Measurements from ENCODE around the gene SLC6A8. TPM values are rescaled to one million over a fixed set of nuclear protein-coding genes. Genes with fewer than 3 reads are reported as not detected.
A peak's percentile ranks its signal among the peaks of the same experiment; 100 is the strongest.

The SLC6A8 gene
- total RNA-seq, 1 experiment from 2014 or later = 49.8 TPM

DNA sequence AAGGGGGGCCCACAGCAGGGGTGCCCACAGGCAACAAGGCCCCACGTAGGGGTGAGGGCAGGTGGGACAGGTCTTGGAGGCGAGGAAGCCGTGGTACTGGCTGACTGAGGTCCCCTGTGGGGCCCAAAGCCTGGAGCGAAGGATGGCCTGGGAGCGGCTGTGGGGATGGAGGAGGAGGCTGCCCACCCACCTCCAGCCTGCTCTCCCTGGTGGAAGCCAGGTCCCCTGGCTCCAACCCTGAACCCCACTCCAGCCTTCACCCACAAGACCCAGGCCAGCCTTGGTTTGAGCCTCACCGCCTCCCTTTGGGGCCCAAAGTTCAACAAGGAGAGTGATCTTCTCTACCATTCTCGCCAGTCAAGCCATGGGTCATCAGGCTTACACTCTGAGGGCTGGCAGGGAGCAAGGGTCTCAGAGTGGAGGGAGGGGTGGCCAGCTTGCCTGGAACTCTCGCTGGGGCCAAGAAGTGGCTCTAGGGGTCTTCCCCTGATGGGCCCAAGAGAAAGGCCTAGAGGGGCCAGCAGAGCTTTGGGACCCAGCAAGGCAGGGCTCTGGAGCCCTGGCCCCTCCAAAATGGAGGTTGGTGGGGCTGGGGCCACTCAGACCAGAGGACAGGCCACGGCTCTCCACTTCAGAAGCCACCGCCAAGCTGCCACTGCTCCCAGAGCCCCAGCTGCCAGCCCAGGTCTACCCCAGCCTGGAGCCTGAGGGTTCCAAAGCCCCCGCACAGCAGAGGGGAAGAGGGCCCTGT is 19.1 kb upstream of the SLC6A8 start:
- no peaks in the 10 kb centered on the region for H3K9me3 ChIP-seq (ENCODE audit: low read depth, low read length, poor library complexity, severe bottlenecking)
- intact Hi-C loops (cut with micrococcal nuclease; ENCODE audit: unreplicated experiment) = loop anchor here (1.0 to 10.0 kb wide), 4 partner anchors 21 to 711 kb away; partner anchors contain the start of gene DUSP9
- CTCF ChIA-PET = interaction anchor here (0.6 to 2.1 kb wide), 12 partner anchors 10 to 321 kb away, joined by 3 to 17 read pairs (median 4); no protein-coding TSS in a partner anchor
- no peaks in the 10 kb centered on the region for H3K4me1 ChIP-seq (ENCODE audit: insufficient read depth, low read length, poor library complexity, severe bottlenecking)
- DNase-seq (ENCODE audit: low spot score) = no peak
- POLR2A ChIA-PET (ENCODE audit: low non-redundant PET) = no interaction called here
- H3K36me3 ChIP-seq (ENCODE audit: insufficient read depth, low read length, poor library complexity, severe bottlenecking) = no peaks in the 10 kb centered on the region
- H3K4me3 ChIP-seq (ENCODE audit: low read depth, low read length, poor library complexity, severe bottlenecking) = no peak overlapping the region
- H3K27me3 ChIP-seq (replicated peaks; ENCODE audit: insufficient read depth, low read depth, low read length, poor library complexity) = no peaks in the 10 kb centered on the region
- TF ChIP-seq EZH2 (IDR thresholded peaks at IDR 0.05; ENCODE audit: borderline replicate concordance, low read depth, low read length, poor library complexity, severe bottlenecking) = no peak
- TF ChIP-seq, protein P1, sequence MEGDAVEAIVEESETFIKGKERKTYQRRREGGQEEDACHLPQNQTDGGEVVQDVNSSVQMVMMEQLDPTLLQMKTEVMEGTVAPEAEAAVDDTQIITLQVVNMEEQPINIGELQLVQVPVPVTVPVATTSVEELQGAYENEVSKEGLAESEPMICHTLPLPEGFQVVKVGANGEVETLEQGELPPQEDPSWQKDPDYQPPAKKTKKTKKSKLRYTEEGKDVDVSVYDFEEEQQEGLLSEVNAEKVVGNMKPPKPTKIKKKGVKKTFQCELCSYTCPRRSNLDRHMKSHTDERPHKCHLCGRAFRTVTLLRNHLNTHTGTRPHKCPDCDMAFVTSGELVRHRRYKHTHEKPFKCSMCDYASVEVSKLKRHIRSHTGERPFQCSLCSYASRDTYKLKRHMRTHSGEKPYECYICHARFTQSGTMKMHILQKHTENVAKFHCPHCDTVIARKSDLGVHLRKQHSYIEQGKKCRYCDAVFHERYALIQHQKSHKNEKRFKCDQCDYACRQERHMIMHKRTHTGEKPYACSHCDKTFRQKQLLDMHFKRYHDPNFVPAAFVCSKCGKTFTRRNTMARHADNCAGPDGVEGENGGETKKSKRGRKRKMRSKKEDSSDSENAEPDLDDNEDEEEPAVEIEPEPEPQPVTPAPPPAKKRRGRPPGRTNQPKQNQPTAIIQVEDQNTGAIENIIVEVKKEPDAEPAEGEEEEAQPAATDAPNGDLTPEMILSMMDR (conservative IDR thresholded peaks at IDR 0.05; ENCODE audit: low read depth, low read length) = no peak
- BruUV-seq (replicated peaks) = no TSS peak
- H3K27ac ChIP-seq (ENCODE audit: low read depth, low read length, poor library complexity, severe bottlenecking) = no peak overlapping the region

DNA sequence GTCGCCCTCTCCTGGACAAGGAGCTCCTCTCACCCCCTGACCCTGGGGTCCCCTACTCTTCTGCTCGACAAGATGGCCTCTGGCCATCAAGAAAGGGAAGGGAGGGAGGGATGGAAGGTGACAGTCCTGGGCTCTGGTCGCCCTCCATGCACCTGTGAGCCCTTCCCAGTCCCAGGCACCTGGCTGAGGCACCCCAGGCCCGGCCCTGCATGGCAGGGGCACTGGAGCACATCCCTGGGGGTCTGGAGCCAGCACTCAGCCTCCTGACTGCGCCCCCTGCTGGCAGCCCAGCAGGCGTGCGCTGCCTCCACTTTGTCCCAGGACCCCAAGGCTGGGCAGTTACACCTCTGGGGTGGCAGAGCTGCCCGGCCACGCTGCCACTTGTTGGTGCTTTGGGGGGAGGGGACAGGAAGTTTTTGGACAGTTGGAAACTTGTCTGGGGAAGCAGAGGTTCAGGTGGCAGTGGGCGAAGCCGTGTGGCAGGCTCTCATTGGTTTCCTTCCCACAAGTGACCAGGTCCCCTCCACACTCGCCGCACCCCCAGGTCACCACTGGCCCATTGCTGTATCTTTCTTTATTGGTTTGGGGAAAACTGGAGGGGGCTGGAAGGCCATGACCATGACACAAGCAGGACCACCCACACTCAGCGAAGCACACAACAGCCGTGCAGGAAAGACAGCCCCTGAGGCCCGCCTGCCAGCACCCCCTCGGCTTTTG is 18.4 kb upstream of the SLC6A8 start:
- ChIA-PET CTCF (interaction anchor here (0.6 to 2.1 kb wide), 7 partner anchors 26 to 320 kb away, joined by 3 to 17 read pairs (median 3); no protein-coding TSS in a partner anchor), POLR2A (ENCODE audit: low non-redundant PET) (no interaction called here)
- Histone ChIP-seq H3K9me3 (ENCODE audit: low read depth, low read length, poor library complexity, severe bottlenecking) (no peaks in the 10 kb centered on the region), H3K4me1 (ENCODE audit: insufficient read depth, low read length, poor library complexity, severe bottlenecking) (no peaks in the 10 kb centered on the region), H3K27me3 (replicated peaks; ENCODE audit: insufficient read depth, low read depth, low read length, poor library complexity) (no peaks in the 10 kb centered on the region), H3K27ac (ENCODE audit: low read depth, low read length, poor library complexity, severe bottlenecking) (no peak overlapping the region), H3K36me3 (ENCODE audit: insufficient read depth, low read length, poor library complexity, severe bottlenecking) (no peaks in the 10 kb centered on the region), H3K4me3 (ENCODE audit: low read depth, low read length, poor library complexity, severe bottlenecking) (no peak overlapping the region)
- peak; percentile 43 for DNase-seq (ENCODE audit: low spot score)
- no TSS peak for BruUV-seq (replicated peaks)
- intact Hi-C loops (cut with micrococcal nuclease; ENCODE audit: unreplicated experiment) = loop anchor here (2.0 to 10.0 kb wide), 3 partner anchors 115 to 712 kb away; no protein-coding TSS in a partner anchor
- no peak for TF ChIP-seq EZH2 (IDR thresholded peaks at IDR 0.05; ENCODE audit: borderline replicate concordance, low read depth, low read length, poor library complexity, severe bottlenecking)
- TF ChIP-seq, protein P1 (conservative IDR thresholded peaks at IDR 0.05; ENCODE audit: low read depth, low read length) = peak; percentile 88

DNA sequence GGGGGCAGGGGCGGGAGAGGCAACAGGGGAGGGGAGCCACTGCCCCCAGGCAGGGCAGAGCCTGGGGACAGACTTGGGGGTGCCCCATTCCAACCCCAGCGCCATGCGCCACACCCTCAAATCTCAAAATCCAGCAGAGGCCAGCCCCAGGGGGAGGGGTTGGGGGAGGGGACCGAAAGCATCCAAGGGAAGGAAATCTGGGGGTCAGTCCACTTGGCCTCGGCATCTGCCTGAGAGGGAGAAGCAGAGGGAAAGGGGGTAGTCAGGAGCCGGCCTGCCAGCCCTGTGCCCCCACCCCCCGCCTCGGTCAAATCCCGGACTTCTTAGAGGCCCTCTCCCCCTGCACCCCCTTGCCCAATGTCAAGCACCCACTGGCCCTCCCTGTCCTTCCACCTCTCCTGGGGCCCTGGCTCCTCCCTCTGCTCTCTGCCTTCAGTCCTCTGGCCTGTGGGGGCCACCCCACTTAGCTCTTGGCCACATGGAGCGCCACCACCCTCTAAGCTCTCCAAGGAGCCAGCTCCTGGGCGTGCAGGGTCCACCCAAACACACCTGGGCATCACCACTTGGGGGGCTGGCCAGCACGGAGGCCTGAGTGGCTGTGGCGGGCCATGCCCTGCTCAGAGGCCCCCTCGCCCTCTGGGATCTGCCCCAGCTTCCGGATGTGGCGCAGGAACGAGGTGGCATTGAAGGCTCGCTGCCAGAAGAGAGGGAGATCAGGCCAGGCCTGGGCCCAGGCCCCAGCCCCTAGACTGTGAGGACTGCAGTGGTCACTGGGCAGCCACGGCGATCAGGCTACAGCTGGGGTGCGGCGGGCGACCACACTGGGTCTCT is 17.6 kb upstream of the SLC6A8 start:
- no peak for TF ChIP-seq EZH2 (IDR thresholded peaks at IDR 0.05; ENCODE audit: borderline replicate concordance, low read depth, low read length, poor library complexity, severe bottlenecking)
- TF ChIP-seq, protein P1 (conservative IDR thresholded peaks at IDR 0.05; ENCODE audit: low read depth, low read length) = no peak
- DNase-seq (ENCODE audit: low spot score) = no peak
- H3K4me3 ChIP-seq (ENCODE audit: low read depth, low read length, poor library complexity, severe bottlenecking) = no peak overlapping the region
- H3K9me3 ChIP-seq (ENCODE audit: low read depth, low read length, poor library complexity, severe bottlenecking) = no peaks in the 10 kb centered on the region
- intact Hi-C loops (cut with micrococcal nuclease; ENCODE audit: unreplicated experiment) = loop anchor here (2.0 to 10.0 kb wide), 3 partner anchors 115 to 713 kb away; no protein-coding TSS in a partner anchor
- CTCF ChIA-PET = interaction anchor here (0.6 kb wide), 1 partner anchor 131 kb away, joined by 3 read pairs; no protein-coding TSS in a partner anchor
- BruUV-seq (replicated peaks) = no TSS peak
- no peaks in the 10 kb centered on the region for H3K27me3 ChIP-seq (replicated peaks; ENCODE audit: insufficient read depth, low read depth, low read length, poor library complexity)
- POLR2A ChIA-PET (ENCODE audit: low non-redundant PET) = no interaction called here
- no peaks in the 10 kb centered on the region for H3K4me1 ChIP-seq (ENCODE audit: insufficient read depth, low read length, poor library complexity, severe bottlenecking)
- H3K36me3 ChIP-seq (ENCODE audit: insufficient read depth, low read length, poor library complexity, severe bottlenecking) = no peaks in the 10 kb centered on the region
- H3K27ac ChIP-seq (ENCODE audit: low read depth, low read length, poor library complexity, severe bottlenecking) = no peak overlapping the region

Data from A673 (cell line).